ENCODE results near the gene CCDC175. TPM values are rescaled to one million over a fixed set of nuclear protein-coding genes. Genes with fewer than 3 reads are reported as not detected.

Gene CCDC175
- total RNA-seq, 1 experiment from 2014 or later, result not detected

GRCh38 chr14:59595071-59595470, 18.5 kb upstream of the CCDC175 start:
- no peak for ATAC-seq
- H3K4me1 ChIP-seq (ENCODE audit: insufficient read depth, low read length), result no peaks in the 10 kb centered on the region
- BruUV-seq (replicated peaks), result no TSS peak
- H3K9ac ChIP-seq (ENCODE audit: low read length), result no peak overlapping the region
- peaks cover 71% of the 10 kb centered on the region for H3K27me3 ChIP-seq (ENCODE audit: low read length)
- peaks cover 4% of the 10 kb centered on the region; the same call in 1 of the 2 replicates for H3K9me3 ChIP-seq (ENCODE audit: low read length)
- H4K20me1 ChIP-seq (ENCODE audit: low read length), result no peaks in the 10 kb centered on the region
- ChIA-PET CTCF (no interaction called here), POLR2A (ENCODE audit: unreplicated experiment) (no interaction called here)
- TF ChIP-seq EZH2phosphoT487 (IDR thresholded peaks at IDR 0.05; ENCODE audit: borderline replicate concordance, low read length) (no peak), CTCF (conservative IDR thresholded peaks at IDR 0.05; ENCODE audit: low read depth, low read length) (no peak), EZH2 (IDR thresholded peaks at IDR 0.05; ENCODE audit: low read length, unreplicated experiment) (no peak)
- no peaks in the 10 kb centered on the region for H3K9me2 ChIP-seq (replicated peaks; ENCODE audit: low read length)
- H3K4me2 ChIP-seq (ENCODE audit: low read length), result no peak overlapping the region
- intact Hi-C loops (cut with micrococcal nuclease), result no loop called here
- no peaks in the 10 kb centered on the region for H3K36me3 ChIP-seq (ENCODE audit: low read depth, low read length)
- H2AFZ ChIP-seq (ENCODE audit: low read length), result no peak overlapping the region
- no peaks in the 10 kb centered on the region for H3K79me2 ChIP-seq (ENCODE audit: low read length)
- no peak overlapping the region for H3K4me3 ChIP-seq (ENCODE audit: low read length)
- H3K27ac ChIP-seq (ENCODE audit: low read length), result no peak overlapping the region
- no peaks in the 10 kb centered on the region for H3F3A ChIP-seq (ENCODE audit: low read length, unreplicated experiment)
- no peak for DNase-seq

GRCh38 chr14:59591641-59592370, 15.2 kb upstream of the CCDC175 start:
- Histone ChIP-seq H3K36me3 (ENCODE audit: low read depth, low read length) (no peaks in the 10 kb centered on the region), H2AFZ (ENCODE audit: low read length) (no peak overlapping the region), H3K27ac (ENCODE audit: low read length) (no peak overlapping the region), H3F3A (ENCODE audit: low read length, unreplicated experiment) (no peaks in the 10 kb centered on the region), H3K9me3 (ENCODE audit: low read length) (peaks cover 4% of the 10 kb centered on the region; the same call in 1 of the 2 replicates), H3K79me2 (ENCODE audit: low read length) (no peaks in the 10 kb centered on the region), H3K27me3 (ENCODE audit: low read length) (peaks cover 59% of the 10 kb centered on the region), H4K20me1 (ENCODE audit: low read length) (no peaks in the 10 kb centered on the region), H3K9me2 (replicated peaks; ENCODE audit: low read length) (no peaks in the 10 kb centered on the region), H3K4me3 (ENCODE audit: low read length) (no peak overlapping the region), H3K4me1 (ENCODE audit: insufficient read depth, low read length) (no peaks in the 10 kb centered on the region), H3K9ac (ENCODE audit: low read length) (no peak overlapping the region), H3K4me2 (ENCODE audit: low read length) (no peak overlapping the region)
- DNase-seq (no peak), ATAC-seq (no peak)
- intact Hi-C loops (cut with micrococcal nuclease), result no loop called here
- no TSS peak for BruUV-seq (replicated peaks)
- no peak for TF ChIP-seq CTCF (conservative IDR thresholded peaks at IDR 0.05; ENCODE audit: low read depth, low read length)
- no peak for TF ChIP-seq EZH2 (IDR thresholded peaks at IDR 0.05; ENCODE audit: low read length, unreplicated experiment)
- TF ChIP-seq EZH2phosphoT487 (IDR thresholded peaks at IDR 0.05; ENCODE audit: borderline replicate concordance, low read length), result no peak
- POLR2A ChIA-PET (ENCODE audit: unreplicated experiment), result no interaction called here
- CTCF ChIA-PET, result no interaction called here

- CTCF ChIA-PET, result no interaction called here
- Histone ChIP-seq H2AFZ (ENCODE audit: low read length) (no peak overlapping the region), H3K79me2 (ENCODE audit: low read length) (no peaks in the 10 kb centered on the region), H3K9me3 (ENCODE audit: low read length) (peaks cover 4% of the 10 kb centered on the region; the same call in 1 of the 2 replicates), H3K27ac (ENCODE audit: low read length) (no peak overlapping the region), H3K36me3 (ENCODE audit: low read depth, low read length) (no peaks in the 10 kb centered on the region), H3K27me3 (ENCODE audit: low read length) (peaks cover 48% of the 10 kb centered on the region), H3K4me2 (ENCODE audit: low read length) (no peak overlapping the region), H3F3A (ENCODE audit: low read length, unreplicated experiment) (no peaks in the 10 kb centered on the region), H3K9me2 (replicated peaks; ENCODE audit: low read length) (no peaks in the 10 kb centered on the region), H4K20me1 (ENCODE audit: low read length) (no peaks in the 10 kb centered on the region), H3K4me1 (ENCODE audit: insufficient read depth, low read length) (no peaks in the 10 kb centered on the region), H3K9ac (ENCODE audit: low read length) (no peak overlapping the region), H3K4me3 (ENCODE audit: low read length) (no peak overlapping the region)
- no peak for ATAC-seq
- intact Hi-C loops (cut with micrococcal nuclease), result no loop called here
- no TSS peak for BruUV-seq (replicated peaks)
- no peak for DNase-seq
- POLR2A ChIA-PET (ENCODE audit: unreplicated experiment), result no interaction called here
- TF ChIP-seq EZH2phosphoT487 (IDR thresholded peaks at IDR 0.05; ENCODE audit: borderline replicate concordance, low read length) (no peak), CTCF (conservative IDR thresholded peaks at IDR 0.05; ENCODE audit: low read depth, low read length) (no peak), EZH2 (IDR thresholded peaks at IDR 0.05; ENCODE audit: low read length, unreplicated experiment) (no peak)
Observed at GRCh38 chr14:59588101-59588500, 11.5 kb upstream of the CCDC175 start.

All from PC-3 (cell line).